HG02884 (cell line): ENCODE measurements around the gene SSH2.
A peak's percentile ranks its signal among the peaks of the same experiment; 100 is the strongest.
"Not testable (repeated sequence)": the region's sequence is repeated elsewhere in the genome, so short reads cannot be mapped to it uniquely, and the experiment has no call there.

Experiments used
- ATAC-seq: cut with Tn5 transposase; IDR thresholded peaks from one replicate; pipeline ENCODE4 v1.9.1; 2021; ENCODE audit warnings: mild to moderate bottlenecking, moderate library complexity; ENCODE audit not compliant: unreplicated experiment

Gene SSH2

DNA sequence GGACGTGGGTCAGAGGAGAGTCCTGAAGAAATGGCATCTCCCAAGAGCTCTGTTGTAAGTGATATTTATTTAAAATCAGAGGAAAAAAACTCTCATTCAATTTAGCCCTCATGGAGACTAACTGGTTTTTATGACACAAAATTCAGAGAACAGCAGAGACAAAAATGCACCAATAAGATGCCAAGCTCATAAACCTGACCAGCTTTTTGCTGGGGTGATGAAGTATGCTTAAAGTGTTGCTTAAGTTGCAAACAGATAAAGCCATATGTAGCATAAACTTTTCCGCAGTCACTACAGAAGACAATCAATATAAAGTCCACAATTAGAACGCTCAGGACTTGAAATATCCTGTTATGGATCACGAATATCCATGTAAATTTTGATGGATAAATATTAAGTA is 183.4 kb downstream of the SSH2 start:
- ATAC-seq: no peak

DNA sequence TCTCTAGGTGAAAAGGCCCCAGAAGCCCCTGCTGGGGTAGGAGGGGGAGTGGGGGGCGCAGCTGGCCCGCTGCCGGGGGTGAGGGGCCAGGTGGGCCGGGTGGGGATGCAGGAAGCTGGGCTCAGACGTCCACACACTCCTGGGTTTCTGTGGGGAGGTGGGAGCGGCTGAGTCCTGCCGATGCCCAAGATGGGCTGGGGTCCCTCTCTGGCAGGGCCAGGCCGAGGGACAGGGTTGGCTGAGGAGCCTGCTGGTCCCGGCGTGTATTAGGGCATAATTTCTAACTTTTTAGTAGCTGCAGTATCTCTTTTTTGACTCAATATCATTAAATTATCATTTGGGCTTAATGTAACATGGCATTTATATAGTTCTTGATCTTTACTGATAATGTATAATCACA is 185.9 kb downstream of the SSH2 start:
- no peak for ATAC-seq

- no peak for ATAC-seq
Observed at GRCh38 chr17:29742210-29742513, 187.9 kb downstream of the SSH2 start.

DNA sequence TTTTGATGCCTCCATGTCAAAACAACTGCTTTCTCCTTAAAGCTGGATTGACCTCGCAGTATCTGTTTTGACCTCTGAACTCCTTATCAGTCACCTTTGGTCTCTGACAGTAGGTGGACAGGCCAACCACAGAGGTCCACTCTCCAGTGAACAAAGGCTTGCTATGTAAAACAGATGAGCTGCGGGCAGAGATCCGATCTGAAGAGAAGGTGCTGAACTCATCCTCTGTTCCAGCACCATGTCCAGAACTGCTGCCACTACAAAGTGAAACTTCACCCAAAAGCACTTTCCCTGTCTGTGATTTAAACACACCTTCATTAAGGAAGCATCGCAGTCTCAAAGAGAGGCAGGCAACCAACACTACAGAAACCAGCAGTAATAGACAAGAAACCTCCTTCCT is 190.0 kb downstream of the SSH2 start:
- ATAC-seq: no peak

DNA sequence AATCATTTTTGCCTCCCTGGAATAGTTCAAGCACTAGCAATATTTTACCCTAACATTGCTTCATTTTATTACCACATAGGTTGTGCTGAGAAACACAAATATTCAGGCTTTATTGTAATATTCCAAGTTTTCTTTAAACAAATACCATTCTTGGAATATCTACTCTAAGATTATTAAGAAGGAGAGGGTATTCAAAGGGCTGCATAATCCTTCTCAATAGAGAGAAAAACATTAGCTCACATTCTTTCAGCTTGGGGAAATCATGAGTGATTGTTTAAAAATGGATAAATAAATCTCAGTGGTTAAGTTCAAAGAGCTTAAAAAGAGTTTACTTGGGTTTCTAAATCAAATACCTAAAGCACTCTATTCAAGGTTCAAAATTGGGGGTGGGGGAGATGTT is 195.4 kb downstream of the SSH2 start:
- ATAC-seq: no peak

- ATAC-seq: no peak
Observed at GRCh38 chr17:29733166-29733565, 196.9 kb downstream of the SSH2 start.

GRCh38 chr17:29732613-29733012 is 197.4 kb downstream of the SSH2 start:
- no peak for ATAC-seq

GRCh38 chr17:29732209-29732608 is 197.8 kb downstream of the SSH2 start:
- no peak for ATAC-seq

DNA sequence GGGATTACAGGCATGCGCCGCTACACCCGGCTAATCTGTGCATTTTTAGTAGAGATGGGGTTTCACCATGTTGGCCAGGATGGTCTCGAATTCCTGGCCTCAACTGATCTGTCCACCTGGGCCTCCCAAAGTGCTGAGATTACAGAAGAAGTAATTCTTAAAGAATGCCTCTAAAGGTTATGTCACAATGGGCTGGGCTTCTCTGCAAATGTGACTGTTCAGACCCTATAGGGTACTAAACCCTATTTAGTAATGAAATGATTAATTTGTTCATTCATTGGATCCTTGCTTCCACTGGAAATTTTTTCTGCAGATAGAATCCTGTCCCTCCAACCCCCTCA is 198.5 kb downstream of the SSH2 start:
- no peak for ATAC-seq

GRCh38 chr17:29728490-29728889 is 201.5 kb downstream of the SSH2 start:
- ATAC-seq: no peak

DNA sequence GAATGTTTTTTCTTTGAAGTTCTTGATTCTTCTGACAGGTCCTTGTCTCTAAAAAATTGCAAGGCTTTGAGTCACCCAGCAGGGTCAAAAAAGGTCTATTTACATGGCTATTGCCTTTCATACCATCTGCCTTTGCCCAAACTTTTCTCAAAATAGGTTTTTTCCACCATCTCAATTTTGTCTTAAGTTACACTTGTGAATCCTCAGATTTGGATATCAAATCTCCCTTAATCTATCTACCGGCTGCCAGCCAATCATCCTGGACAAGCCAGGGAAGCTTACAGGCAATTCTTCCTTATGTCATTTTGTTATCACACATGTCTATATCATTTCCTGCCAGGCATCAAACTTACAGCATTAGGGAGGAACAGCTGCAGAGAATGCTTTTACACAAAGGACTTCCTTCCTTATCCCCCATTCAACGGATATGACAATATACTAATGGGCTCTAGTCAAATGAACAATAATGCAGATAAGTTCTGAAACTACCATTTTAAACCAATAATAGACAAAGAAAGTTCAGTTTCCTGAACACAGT is 203.2 kb downstream of the SSH2 start:
- ATAC-seq: no peak

DNA sequence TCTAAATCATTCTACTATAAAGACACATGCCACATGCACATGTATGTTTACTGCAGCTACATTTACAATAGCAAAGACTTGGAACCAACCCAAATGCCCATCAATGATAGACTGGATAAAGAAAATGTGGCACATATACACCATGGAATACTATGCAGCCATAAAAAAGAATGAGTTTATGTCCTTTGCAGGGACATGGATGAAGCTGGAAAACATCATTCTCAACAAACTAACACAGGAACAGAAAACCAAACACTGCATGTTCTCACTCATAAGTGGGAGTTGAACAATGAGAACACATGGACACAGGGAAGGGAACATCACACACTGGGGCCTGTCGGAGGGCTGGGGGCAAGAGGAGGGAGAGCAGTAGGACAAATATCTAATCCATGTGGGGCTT is 204.6 kb downstream of the SSH2 start:
- not testable (repeated sequence) for ATAC-seq

DNA sequence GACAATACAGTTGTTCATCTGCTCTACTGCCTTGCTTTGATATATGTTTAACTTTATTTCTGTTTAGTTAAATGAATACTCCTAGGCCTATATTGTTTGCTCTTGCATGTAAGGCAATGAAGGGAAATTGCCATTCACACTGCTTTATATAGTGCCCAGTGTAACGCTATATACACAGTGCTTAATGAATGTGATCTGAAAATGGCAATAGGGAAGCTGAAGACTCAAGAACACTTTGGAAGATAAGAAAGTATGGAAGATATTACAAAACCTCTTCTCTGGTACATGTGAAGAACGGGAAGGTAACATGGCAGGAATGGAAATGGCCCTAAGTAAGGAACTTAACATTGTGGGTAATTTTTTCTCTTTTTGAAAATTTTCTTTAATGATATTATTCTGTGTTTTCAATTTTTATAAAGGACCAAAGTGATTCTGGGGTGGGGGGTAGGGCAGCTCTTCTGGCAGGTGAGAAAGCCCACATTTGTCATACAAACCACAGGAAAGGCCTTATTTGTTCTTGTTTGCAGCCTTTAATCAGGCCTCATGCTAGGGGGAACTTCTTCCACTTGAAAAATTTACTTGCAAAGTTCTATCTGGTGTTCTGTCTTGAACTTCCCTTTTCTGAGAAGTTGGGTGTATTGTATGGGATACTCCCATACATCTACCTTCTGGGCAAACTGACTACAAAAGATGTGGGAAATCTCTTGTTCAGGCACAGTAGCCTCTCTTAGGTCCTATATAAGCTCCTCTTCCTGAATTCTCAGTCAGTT is 206.6 kb downstream of the SSH2 start:
- ATAC-seq: no peak

GRCh38 chr17:29722411-29723198 is 207.4 kb downstream of the SSH2 start:
- ATAC-seq: peak; percentile 67

DNA sequence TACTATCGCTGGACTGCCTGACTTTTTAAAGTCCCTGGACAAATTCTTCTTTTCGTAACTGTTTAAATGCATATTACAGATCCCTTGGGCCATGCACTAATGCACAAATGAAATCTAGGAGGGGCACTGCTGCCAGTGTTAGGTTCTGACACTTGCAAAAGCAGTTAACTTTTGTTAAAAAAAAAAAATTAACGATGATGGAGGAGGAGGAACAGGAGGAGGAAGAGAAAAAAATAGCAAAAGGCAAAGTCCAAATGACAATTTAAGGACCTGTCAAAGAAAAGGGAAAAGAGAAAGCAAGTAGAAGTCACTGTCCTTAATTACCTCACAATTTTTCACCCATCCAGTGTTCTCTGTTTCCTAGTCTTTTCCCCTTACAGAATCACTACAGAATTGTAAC is 209.5 kb downstream of the SSH2 start:
- no peak for ATAC-seq

GRCh38 chr17:29719469-29719868 is 210.6 kb downstream of the SSH2 start:
- no peak for ATAC-seq

DNA sequence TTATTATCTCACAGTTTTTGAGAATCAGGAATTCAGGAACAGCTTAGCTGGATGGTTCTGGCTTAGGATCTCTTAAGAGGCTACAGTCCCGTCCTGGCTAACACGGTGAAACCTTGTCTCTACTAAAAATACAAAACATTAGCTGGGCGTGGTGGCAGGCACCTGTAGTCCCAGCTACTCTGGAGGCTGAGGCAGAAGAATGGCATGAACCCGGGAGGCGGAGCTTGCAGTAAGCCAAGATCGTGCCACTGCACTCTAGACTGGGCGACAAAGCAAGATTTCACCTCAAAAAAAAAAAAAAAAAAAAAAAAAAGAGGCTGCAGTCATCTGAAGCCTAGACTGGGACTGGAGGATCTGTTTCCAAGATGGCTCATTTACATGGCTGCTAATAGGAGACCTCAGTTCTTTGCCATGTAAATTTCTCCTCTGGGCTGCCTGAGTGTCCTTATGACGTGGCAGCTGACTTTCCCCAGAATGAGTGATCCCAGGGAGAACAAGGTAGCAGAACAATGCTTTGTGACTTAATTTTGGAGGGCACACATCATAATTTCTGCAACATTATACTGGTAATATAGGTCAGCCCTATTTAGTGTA is 211.5 kb downstream of the SSH2 start:
- no peak for ATAC-seq

- no peak for ATAC-seq
Observed at GRCh38 chr17:29717817-29718216, 212.2 kb downstream of the SSH2 start.

- no peak for ATAC-seq
Observed at GRCh38 chr17:29716566-29716965, 213.5 kb downstream of the SSH2 start.

DNA sequence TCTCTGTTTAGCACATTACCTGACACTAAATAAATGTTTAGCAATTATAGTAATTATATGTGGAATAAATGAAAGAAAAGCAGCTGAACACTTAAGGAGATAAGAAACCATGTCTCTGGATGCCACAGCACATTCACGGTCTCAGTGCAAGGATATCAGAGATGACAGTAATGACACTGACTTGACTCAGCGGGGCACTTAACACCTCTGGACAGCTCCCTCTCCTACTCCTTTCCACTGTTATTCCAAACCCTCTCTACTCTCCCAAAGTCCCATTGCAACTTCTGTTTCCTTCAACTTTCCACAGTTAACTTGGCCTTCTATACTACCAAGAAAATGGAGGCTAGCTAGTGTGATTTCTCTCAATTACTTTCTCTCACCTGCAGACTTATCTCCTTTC is 214.3 kb downstream of the SSH2 start:
- ATAC-seq: no peak

GRCh38 chr17:29714146-29714545 is 215.9 kb downstream of the SSH2 start:
- no peak for ATAC-seq

DNA sequence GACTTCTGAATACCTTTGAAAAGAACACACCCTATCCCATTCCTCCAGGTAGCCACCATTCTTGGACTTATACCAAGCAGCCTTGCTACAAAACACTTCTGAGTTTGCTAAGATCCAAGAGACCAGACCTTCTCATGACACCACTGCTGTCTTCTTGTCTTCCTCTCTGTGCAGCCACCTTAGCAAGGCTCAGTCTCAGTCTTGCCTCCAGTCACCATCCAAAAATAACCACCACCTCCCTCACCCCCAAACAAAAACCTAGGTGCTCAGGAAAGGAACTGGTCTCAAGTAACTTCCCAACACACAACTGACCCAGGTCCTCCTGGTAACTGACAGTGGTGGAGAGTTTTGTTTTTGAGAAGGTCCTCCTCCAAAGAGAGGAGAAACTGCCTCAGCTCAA is 216.4 kb downstream of the SSH2 start:
- no peak for ATAC-seq
